Measurements from ENCODE around the gene YWHAG.

DNA sequence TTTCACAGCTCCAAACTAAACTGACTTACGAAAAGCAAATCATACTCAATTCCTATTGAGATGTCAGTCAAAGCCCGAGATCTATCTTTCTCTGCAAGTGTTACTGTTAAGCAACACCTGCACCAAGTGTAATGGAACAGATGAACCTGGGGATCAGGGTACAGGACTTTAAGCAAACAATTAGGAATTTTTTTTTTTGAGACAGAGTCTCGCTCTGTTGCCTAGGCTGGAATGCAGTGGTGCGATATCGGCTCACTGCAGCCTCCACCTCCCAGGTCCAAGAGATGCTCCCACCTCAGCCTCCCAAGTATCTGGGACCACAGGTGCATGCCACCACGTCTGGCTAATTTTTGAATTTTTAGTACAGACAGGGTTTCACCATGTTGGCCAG is 14.9 kb downstream of the YWHAG start:
- TF ChIP-seq, protein P1, sequence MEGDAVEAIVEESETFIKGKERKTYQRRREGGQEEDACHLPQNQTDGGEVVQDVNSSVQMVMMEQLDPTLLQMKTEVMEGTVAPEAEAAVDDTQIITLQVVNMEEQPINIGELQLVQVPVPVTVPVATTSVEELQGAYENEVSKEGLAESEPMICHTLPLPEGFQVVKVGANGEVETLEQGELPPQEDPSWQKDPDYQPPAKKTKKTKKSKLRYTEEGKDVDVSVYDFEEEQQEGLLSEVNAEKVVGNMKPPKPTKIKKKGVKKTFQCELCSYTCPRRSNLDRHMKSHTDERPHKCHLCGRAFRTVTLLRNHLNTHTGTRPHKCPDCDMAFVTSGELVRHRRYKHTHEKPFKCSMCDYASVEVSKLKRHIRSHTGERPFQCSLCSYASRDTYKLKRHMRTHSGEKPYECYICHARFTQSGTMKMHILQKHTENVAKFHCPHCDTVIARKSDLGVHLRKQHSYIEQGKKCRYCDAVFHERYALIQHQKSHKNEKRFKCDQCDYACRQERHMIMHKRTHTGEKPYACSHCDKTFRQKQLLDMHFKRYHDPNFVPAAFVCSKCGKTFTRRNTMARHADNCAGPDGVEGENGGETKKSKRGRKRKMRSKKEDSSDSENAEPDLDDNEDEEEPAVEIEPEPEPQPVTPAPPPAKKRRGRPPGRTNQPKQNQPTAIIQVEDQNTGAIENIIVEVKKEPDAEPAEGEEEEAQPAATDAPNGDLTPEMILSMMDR (conservative IDR thresholded peaks at IDR 0.05; ENCODE audit: low read length) = no peak
- TF ChIP-seq EZH2phosphoT487 (IDR thresholded peaks at IDR 0.05; ENCODE audit: borderline replicate concordance) = no peak
